Nephron progenitor cell (in vitro differentiated cells): ENCODE results near the gene SUSD5.

ENCODE experiments used
- DNase-seq: peaks from one replicate; pipeline ENCODE4 v3.0.0; 2021
- H3K27ac Mint-ChIP-seq: 2 replicates; pipeline ENCODE4 v1.8.0; 2021; ENCODE audit warnings: mild to moderate bottlenecking, moderate library complexity, mixed read lengths
- H3K27me3 Mint-ChIP-seq: 2 replicates; pipeline ENCODE4 v1.8.0; 2021; ENCODE audit warnings: mild to moderate bottlenecking, low read depth, mixed read lengths; ENCODE audit not compliant: poor library complexity
- H3K36me3 Mint-ChIP-seq: 2 replicates; pipeline ENCODE4 v1.8.0; 2021; ENCODE audit warnings: low read depth, mixed read lengths
- H3K4me1 Mint-ChIP-seq: 2 replicates; pipeline ENCODE4 v1.8.0; 2021; ENCODE audit warnings: mixed read lengths
- H3K4me3 Mint-ChIP-seq: 2 replicates; pipeline ENCODE4 v1.8.0; 2021; ENCODE audit warnings: mild to moderate bottlenecking, moderate library complexity, mixed read lengths
- H3K9me3 Mint-ChIP-seq: 2 replicates; pipeline ENCODE4 v1.8.0; 2021; ENCODE audit warnings: mild to moderate bottlenecking, moderate library complexity, mixed read lengths
- TF ChIP-seq, protein P1 (sequence below): fragments of 200-600 bp; sonication (generic); IDR thresholded peaks from 2 replicates; pipeline ENCODE4 v1.5.0; 2021; ENCODE audit warnings: antibody characterized with exemption

The SUSD5 gene

DNA sequence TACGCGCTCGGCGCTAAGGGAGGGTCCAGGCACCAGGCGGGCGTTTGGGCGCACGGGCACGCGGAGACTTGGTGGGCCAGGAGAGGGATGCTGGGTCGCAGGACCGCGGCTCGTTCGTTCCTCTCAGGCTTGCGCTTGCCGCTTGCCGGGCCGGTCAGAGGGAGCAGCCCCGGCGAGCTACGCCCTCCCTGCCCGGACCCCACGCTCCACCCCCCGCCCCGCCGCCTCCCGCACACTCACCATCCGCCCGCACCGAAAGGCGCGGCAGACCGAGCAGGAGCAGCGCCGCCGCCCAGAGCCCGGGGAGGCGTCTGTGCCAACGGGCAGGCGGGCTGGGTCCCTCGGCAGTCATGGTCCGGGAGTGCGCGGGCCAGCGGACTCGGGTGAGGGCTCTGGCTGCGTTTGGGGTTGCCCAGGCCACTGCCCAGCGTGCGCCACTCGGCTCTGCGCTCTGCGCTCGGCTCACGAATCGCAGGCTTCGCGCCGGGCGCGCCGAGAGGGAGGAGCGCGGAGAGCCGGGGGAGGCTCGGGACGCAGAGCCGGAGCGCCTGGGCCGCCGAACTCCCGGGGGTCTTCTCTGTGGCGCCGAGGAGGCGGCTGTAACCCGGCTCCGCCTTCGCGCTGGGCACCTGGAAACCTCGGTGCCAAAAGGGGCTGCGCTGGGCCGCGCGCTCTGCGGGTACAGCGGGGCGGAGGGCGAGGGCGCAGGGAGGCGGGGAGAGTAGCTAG is at the start of gene SUSD5:
Gene SUSD5, minus strand, starts transcription at position 365 of the 729 bp plus-strand sequence. Its CDS starts 13 bp downstream, at position 352.
- TF ChIP-seq, protein P1, sequence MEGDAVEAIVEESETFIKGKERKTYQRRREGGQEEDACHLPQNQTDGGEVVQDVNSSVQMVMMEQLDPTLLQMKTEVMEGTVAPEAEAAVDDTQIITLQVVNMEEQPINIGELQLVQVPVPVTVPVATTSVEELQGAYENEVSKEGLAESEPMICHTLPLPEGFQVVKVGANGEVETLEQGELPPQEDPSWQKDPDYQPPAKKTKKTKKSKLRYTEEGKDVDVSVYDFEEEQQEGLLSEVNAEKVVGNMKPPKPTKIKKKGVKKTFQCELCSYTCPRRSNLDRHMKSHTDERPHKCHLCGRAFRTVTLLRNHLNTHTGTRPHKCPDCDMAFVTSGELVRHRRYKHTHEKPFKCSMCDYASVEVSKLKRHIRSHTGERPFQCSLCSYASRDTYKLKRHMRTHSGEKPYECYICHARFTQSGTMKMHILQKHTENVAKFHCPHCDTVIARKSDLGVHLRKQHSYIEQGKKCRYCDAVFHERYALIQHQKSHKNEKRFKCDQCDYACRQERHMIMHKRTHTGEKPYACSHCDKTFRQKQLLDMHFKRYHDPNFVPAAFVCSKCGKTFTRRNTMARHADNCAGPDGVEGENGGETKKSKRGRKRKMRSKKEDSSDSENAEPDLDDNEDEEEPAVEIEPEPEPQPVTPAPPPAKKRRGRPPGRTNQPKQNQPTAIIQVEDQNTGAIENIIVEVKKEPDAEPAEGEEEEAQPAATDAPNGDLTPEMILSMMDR: no peak
- Mint-ChIP-seq H3K4me1 (peaks cover 15% of the 10 kb centered on the region), H3K9me3 (peaks cover 14% of the 10 kb centered on the region), H3K27ac (no peak within 1 kb of the TSS), H3K4me3 (peak within 1 kb of the TSS; percentile 80), H3K36me3 (peaks cover 5% of the 10 kb centered on the region), H3K27me3 (peaks cover 73% of the 10 kb centered on the region)
- DNase-seq: peak; percentile 75

DNA sequence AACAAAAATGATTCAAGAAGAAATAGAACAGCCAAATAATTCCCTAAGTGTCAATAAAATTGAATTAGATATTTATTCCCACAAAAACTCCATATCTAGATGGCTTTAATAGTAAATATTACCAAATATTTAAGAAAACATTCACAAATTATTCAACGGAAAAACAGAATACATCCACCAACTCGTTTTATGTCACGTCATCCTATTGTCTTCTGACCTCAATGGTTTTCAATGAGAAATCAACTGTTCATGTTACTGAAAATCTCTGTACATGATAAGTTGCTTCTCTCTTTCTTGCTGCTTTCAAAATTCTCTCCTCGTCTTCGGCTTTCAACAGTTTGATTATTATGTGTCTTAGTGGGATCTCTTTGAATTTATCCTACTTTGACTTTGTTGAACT is 41.5 kb upstream of the SUSD5 start:
- no peak for DNase-seq
- Mint-ChIP-seq H3K27ac (no peak overlapping the region), H3K4me3 (no peak overlapping the region), H3K4me1 (no peaks in the 10 kb centered on the region), H3K27me3 (no peaks in the 10 kb centered on the region), H3K9me3 (peaks cover 9% of the 10 kb centered on the region), H3K36me3 (no peaks in the 10 kb centered on the region)
- TF ChIP-seq, protein P1: no peak

DNA sequence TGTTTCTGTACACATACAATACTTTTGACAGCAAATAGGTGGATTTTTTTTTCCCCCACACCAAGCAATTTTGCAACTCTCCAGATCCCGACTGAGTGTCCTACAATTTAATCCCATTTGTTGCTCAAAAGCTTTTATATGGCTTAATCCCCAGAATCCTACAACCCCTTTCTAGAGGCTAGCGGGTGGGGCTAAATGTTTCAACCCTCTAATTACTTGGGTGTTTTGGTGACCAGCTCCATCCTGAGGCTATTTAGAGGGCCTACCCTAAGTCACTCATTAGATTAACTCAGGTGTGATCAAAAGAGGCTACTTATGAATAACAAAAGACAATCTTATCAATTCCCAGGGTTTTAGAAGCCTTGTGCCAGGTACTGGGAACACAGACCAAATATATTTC is 37.6 kb upstream of the SUSD5 start:
- H3K4me1 Mint-ChIP-seq: no peaks in the 10 kb centered on the region
- no peak overlapping the region for H3K27ac Mint-ChIP-seq
- TF ChIP-seq, protein P1: no peak
- H3K27me3 Mint-ChIP-seq: no peaks in the 10 kb centered on the region
- no peak for DNase-seq
- no peaks in the 10 kb centered on the region for H3K36me3 Mint-ChIP-seq
- H3K9me3 Mint-ChIP-seq: peaks cover 3% of the 10 kb centered on the region
- no peak overlapping the region for H3K4me3 Mint-ChIP-seq

DNA sequence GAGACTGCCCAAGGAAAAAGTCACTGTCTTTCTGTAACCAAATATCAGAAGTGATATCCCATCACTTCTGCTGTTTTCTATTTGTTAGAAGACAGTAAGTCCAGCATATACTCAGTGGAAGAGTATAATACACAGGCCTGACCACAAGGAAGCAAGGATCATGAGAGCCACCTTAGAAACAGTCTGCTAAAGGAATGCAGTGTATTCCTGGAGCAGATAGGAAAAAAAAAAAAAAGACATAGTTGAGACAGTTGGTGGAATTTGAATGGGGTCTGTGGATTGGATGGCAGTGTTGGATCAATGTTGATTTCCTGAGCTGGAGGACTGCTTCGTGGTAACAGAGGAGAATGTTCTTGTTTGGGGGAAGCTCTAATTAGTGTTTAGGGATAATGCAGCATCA is 32.1 kb upstream of the SUSD5 start:
- Mint-ChIP-seq H3K27me3 (peaks cover 6% of the 10 kb centered on the region), H3K9me3 (no peaks in the 10 kb centered on the region), H3K27ac (no peak overlapping the region), H3K4me1 (no peaks in the 10 kb centered on the region), H3K36me3 (no peaks in the 10 kb centered on the region), H3K4me3 (no peak overlapping the region)
- no peak for DNase-seq
- TF ChIP-seq, protein P1: no peak

DNA sequence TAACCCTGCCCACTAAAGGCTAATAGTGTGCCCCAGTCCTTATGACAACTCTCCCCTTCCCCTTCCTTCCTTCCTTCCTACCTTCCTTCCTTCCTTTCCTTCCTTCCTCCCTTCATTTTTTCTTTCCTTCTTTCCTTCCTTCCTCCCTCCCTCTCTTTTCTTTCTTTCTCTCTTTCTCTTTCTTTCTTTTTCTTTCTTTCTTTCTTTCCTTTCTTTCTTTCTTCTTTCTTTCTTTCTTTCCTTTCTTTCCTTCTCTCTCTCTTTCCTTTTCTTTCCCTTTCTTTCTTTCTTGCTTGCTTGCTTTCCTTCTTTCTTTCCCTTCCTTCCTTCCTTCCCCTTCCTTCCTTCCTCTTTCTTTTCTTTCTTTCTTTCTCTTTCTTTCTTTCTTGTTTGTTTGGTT is 28.2 kb upstream of the SUSD5 start:
- peaks cover 10% of the 10 kb centered on the region for H3K27me3 Mint-ChIP-seq
- H3K4me1 Mint-ChIP-seq: no peaks in the 10 kb centered on the region
- H3K27ac Mint-ChIP-seq: no peak overlapping the region
- H3K4me3 Mint-ChIP-seq: no peak overlapping the region
- H3K36me3 Mint-ChIP-seq: no peaks in the 10 kb centered on the region
- H3K9me3 Mint-ChIP-seq: no peaks in the 10 kb centered on the region
- TF ChIP-seq, protein P1: no peak
- DNase-seq: no peak

DNA sequence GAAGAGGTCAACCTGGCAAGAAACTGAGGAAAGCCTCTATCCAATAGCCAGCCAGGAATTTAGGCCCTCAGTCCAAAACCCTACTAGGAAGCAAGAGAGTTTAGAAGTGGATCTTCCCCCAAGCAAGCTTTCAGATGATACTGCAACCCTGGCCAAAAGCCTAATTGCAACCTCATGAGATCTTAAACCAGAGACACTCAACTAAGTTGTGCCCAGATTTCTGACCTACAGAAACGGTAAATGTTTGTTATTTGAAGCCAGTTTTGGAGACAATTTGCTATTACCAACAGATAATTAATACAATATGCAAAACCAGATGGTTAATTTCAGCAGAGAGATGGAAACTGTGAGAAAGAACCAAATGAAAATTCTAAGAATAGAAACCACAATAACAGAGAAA is 21.7 kb upstream of the SUSD5 start:
- DNase-seq: no peak
- Mint-ChIP-seq H3K27ac (no peak overlapping the region), H3K27me3 (peaks cover 18% of the 10 kb centered on the region), H3K9me3 (peaks cover 18% of the 10 kb centered on the region), H3K4me3 (no peak overlapping the region), H3K4me1 (no peaks in the 10 kb centered on the region), H3K36me3 (no peaks in the 10 kb centered on the region)
- TF ChIP-seq, protein P1: no peak
